Smooth muscle cell (in vitro differentiated cells): ENCODE data around the gene ATP11B. TPM values are rescaled to one million over a fixed set of nuclear protein-coding genes. Genes with fewer than 3 reads are reported as not detected.

Source experiments
- DNase-seq: peaks from one replicate; lab custom pipeline; 2025; ENCODE audit not compliant: unreplicated experiment; lab: John Stamatoyannopoulos, UW
- H2AFZ ChIP-seq: fragments of 200-600 bp; sonication (generic); 2 replicates; pipeline ENCODE4 v1.6.0; 2016; ENCODE audit warnings: antibody characterized with exemption, low read depth, mild to moderate bottlenecking
- H3F3A ChIP-seq: fragments of 200-600 bp; sonication (generic); 2 replicates; pipeline ENCODE4 v1.6.0; 2017; ENCODE audit warnings: antibody characterized with exemption, low read depth
- H3K27ac ChIP-seq: fragments of 200-600 bp; sonication (generic); 2 replicates; pipeline ENCODE4 v1.5.1; 2016; ENCODE audit warnings: low read depth, mild to moderate bottlenecking
- H3K27me3 ChIP-seq: fragments of 200-600 bp; sonication (generic); 2 replicates; pipeline ENCODE4 v1.6.1; 2016; ENCODE audit warnings: low read depth, mild to moderate bottlenecking
- H3K36me3 ChIP-seq: fragments of 200-600 bp; sonication (generic); 2 replicates; pipeline ENCODE4 v1.5.1; 2016; ENCODE audit warnings: low read depth
- H3K4me1 ChIP-seq: fragments of 200-600 bp; sonication (generic); 2 replicates; pipeline ENCODE4 v1.5.1; 2016; ENCODE audit warnings: low read depth
- H3K4me2 ChIP-seq: fragments of 200-600 bp; sonication (generic); 2 replicates; pipeline ENCODE4 v1.6.0; 2016; ENCODE audit warnings: mild to moderate bottlenecking
- H3K4me3 ChIP-seq: fragments of 200-600 bp; sonication (generic); 2 replicates; pipeline ENCODE4 v1.5.1; 2016; ENCODE audit warnings: mild to moderate bottlenecking
- H3K79me2 ChIP-seq: fragments of 200-600 bp; sonication (generic); 2 replicates; pipeline ENCODE4 v1.6.0; 2016; ENCODE audit warnings: low read depth, mild to moderate bottlenecking
- H3K9ac ChIP-seq: fragments of 200-600 bp; sonication (generic); 2 replicates; pipeline ENCODE4 v1.6.0; 2016; ENCODE audit warnings: low read depth
- H3K9me3 ChIP-seq: fragments of 200-600 bp; sonication (generic); replicated peaks from 2 replicates; pipeline ENCODE4 v1.5.1; 2016; ENCODE audit warnings: low read depth
- H4K20me1 ChIP-seq: fragments of 200-600 bp; sonication (generic); 2 replicates; pipeline ENCODE4 v1.6.0; 2016; ENCODE audit warnings: low read depth
- CTCF ChIP-seq: fragments of 200-600 bp; sonication (generic); IDR thresholded peaks from 2 replicates; pipeline ENCODE4 v1.5.1; 2017; ENCODE audit warnings: borderline replicate concordance, mild to moderate bottlenecking, antibody characterized with exemption; ENCODE audit not compliant: insufficient read depth, poor library complexity, severe bottlenecking
- WGBS: methylation state at CpG from one replicate; pipeline ENCODE4 v1.1.7; 2016; ENCODE audit warnings: low lambda C conversion rate; 5-methylcytosine and 5-hydroxymethylcytosine counted together
- polyA plus RNA-seq: library from polyadenylated mRNA; unstranded; fragments of >200 nt; fragmentation: Nextera tagmentation; extraction: Ambion mirVana; gene quantifications from 2 replicates; pipeline ENCODE4 v1.2.1, GENCODE V29; 2016
- total RNA-seq: library from RNA; depleted of rRNA; stranded (reverse); fragments of >200 nt; gene quantifications from 2 replicates; pipeline ENCODE4 v1.2.3, GENCODE V29; 2014

The ATP11B gene
- total and polyA plus RNA-seq, 2 experiments from 2014 or later = 12.0 to 48.7 TPM

DNA sequence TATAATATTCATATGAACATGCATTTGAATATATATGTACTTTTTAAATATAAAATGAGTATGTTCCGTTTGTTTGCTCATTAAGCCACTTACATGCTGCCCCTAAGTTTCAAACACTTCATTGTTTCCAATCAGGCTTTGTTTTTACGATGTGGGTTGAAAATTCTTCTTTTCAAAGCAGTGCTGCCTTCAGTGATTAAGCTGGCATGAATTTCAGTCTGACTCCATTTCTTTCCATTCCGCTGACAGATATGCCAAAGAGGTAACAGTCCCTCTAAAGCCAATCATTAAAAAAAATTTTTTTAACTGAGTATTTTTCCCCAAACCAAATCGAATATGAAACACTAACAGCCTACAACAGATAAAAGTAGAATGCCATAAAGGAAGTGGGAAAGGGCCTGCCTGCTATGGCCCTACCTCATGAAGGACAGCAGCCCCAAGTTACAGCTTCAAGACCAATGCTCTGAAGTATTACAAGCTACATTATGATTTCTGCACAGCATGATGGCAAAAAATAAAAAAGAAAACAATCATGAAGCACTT lies 147.0 kb downstream of the ATP11B start:
- H3K36me3 ChIP-seq = peaks cover 8% of the 10 kb centered on the region
- H3K27ac ChIP-seq = no peak overlapping the region
- no peak for DNase-seq
- WGBS = 52% methylated on average over 4 of the region's 4 CpGs
- H3K4me3 ChIP-seq = no peak overlapping the region
- H4K20me1 ChIP-seq = no peaks in the 10 kb centered on the region
- H3K4me2 ChIP-seq = no peak overlapping the region
- H3K79me2 ChIP-seq = no peaks in the 10 kb centered on the region
- H2AFZ ChIP-seq = no peak overlapping the region
- TF ChIP-seq CTCF = no peak
- H3K4me1 ChIP-seq = no peaks in the 10 kb centered on the region
- no peaks in the 10 kb centered on the region for H3F3A ChIP-seq
- no peaks in the 10 kb centered on the region for H3K9me3 ChIP-seq
- H3K27me3 ChIP-seq = no peaks in the 10 kb centered on the region
- no peak overlapping the region for H3K9ac ChIP-seq

- Histone ChIP-seq H3F3A (no peaks in the 10 kb centered on the region), H3K9me3 (no peaks in the 10 kb centered on the region), H3K27ac (no peak overlapping the region), H2AFZ (no peak overlapping the region), H3K4me3 (no peak overlapping the region), H3K9ac (no peak overlapping the region), H3K36me3 (peaks cover 16% of the 10 kb centered on the region), H3K79me2 (no peaks in the 10 kb centered on the region), H3K4me2 (no peak overlapping the region), H3K4me1 (no peaks in the 10 kb centered on the region), H3K27me3 (no peaks in the 10 kb centered on the region), H4K20me1 (no peaks in the 10 kb centered on the region)
- DNase-seq = no peak
- TF ChIP-seq CTCF = no peak
- 94% methylated on average over 3 of the region's 3 CpGs for WGBS
Measured at GRCh38 chr3:182941719-182942118, 148.4 kb downstream of the ATP11B start.

DNA sequence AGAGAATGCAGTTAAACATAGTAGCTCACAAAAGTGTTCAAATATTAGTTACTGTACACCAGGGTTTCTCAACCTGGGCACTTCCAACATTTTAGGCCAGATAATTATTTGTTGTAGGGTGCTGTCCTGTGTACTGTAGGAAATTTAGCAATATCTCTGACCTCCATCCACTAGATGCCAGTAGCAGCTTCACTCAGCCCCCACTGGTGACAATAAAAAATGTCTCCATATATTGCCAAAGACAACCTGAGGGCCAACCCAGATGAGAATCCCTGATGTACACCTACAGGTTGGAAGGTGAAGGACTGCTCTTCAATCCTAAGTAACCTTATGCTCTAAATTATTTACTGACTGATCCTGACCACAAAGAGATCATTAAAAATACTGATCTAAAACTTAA lies 154.6 kb downstream of the ATP11B start:
- Histone ChIP-seq H3K4me2 (no peak overlapping the region), H3K27me3 (no peaks in the 10 kb centered on the region)
- TF ChIP-seq CTCF = no peak

DNA sequence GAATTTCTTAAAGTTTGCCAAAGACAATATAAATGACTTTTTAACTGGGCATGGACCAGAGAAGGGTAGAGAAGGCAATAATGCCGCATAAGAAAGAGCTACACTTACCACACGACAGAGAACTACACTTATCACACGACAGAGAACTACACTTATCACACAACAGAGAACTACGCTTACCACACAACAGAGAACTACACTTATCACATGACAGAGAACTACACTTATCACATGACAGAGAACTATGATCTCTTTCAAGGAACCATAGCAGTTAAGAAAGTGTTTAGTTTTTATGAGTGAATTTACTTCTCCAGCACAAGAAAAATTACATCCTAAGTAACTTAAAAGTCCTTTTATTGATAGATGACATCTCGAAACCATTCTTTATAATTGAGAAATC lies 155.0 kb downstream of the ATP11B start:
- H3K27ac ChIP-seq = no peak overlapping the region
- TF ChIP-seq CTCF = no peak

More for the DNA sequence above, 154.6 kb downstream of the ATP11B start:
- Histone ChIP-seq H4K20me1 (no peaks in the 10 kb centered on the region), H3K36me3 (peaks cover 20% of the 10 kb centered on the region), H3K4me3 (no peak overlapping the region), H3K9me3 (no peaks in the 10 kb centered on the region), H3K27ac (no peak overlapping the region), H3F3A (no peaks in the 10 kb centered on the region), H3K79me2 (no peaks in the 10 kb centered on the region), H3K9ac (no peak overlapping the region), H3K4me1 (no peaks in the 10 kb centered on the region), H2AFZ (no peak overlapping the region)
- DNase-seq = no peak

More for the DNA sequence above, 155.0 kb downstream of the ATP11B start:
- H3K9ac ChIP-seq = no peak overlapping the region
- no peak for DNase-seq
- H3K27me3 ChIP-seq = no peaks in the 10 kb centered on the region
- H3K4me2 ChIP-seq = no peak overlapping the region
- no peaks in the 10 kb centered on the region for H3F3A ChIP-seq
- peaks cover 20% of the 10 kb centered on the region for H3K36me3 ChIP-seq
- no peaks in the 10 kb centered on the region for H3K79me2 ChIP-seq
- H3K4me3 ChIP-seq = no peak overlapping the region
- H2AFZ ChIP-seq = no peak overlapping the region
- WGBS = 92% methylated on average over 5 of the region's 5 CpGs
- H3K9me3 ChIP-seq = no peaks in the 10 kb centered on the region
- H3K4me1 ChIP-seq = no peaks in the 10 kb centered on the region
- no peaks in the 10 kb centered on the region for H4K20me1 ChIP-seq
